Measurements from ENCODE around the gene TMCC1. TPM values are rescaled to one million over a fixed set of nuclear protein-coding genes. Genes with fewer than 3 reads are reported as not detected.

The TMCC1 gene
- total RNA-seq, 4 donors from 2014 or later: 4.1 to 21.8 (median 14.5) TPM

DNA sequence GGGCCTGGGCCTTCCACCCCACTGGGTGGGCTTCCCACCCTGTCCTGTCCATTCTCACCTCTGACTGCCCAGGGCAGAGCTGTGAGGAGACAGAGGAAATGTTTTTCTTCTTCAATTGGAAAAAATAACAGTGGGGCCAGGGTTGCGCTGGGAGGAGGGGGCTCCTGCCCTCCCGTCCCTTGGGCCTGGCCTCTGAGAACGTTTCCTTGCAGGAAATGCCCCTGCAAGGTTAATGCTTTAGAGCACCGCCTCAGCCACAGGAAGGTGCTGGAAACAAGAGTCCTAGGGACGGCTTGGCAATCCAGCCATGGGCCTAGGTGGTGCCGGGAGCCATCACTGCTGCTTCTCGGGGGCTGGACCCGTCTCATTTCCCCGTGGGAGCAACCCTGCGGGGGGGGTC is 283.2 kb downstream of the TMCC1 start:
- 42% methylated on average over 8 of the region's 10 CpGs; no CpG with 5 or more reads in 1 of the 2 donors for WGBS, 2 donors (ENCODE audit: low coverage in 1 of 2)
- Histone ChIP-seq H3K36me3 (no peaks in the 10 kb centered on the region), H3K27ac (peak overlapping the region in 1 of 4 donors; percentile 19), H3K27me3 (peaks cover 15% of the 10 kb centered on the region), H3K9me3 (no peaks in the 10 kb centered on the region), H3K4me3 (no peak overlapping the region), H3K4me1 (peaks cover 0 to 43% (median 28%) of the 10 kb centered on the region in 4 donors)
- DNase-seq: no peak
- in situ Hi-C loops (cut with MboI; ENCODE audit: low pct_ligation_motif_present in 1 of 4, low pct_unique_long_range_greater_than_20kb in 1 of 4, low sequenced_read_pairs in 3 of 4) (no loop called here), intact Hi-C loops (cut with DNase I; ENCODE audit: low total_unique reads) (no loop called here)
- TF ChIP-seq EP300 (IDR thresholded peaks at IDR 0.05; ENCODE audit: low read depth) (no peak), POLR2AphosphoS5 (IDR thresholded peaks at IDR 0.05) (no peak)
- TF ChIP-seq, protein P1, sequence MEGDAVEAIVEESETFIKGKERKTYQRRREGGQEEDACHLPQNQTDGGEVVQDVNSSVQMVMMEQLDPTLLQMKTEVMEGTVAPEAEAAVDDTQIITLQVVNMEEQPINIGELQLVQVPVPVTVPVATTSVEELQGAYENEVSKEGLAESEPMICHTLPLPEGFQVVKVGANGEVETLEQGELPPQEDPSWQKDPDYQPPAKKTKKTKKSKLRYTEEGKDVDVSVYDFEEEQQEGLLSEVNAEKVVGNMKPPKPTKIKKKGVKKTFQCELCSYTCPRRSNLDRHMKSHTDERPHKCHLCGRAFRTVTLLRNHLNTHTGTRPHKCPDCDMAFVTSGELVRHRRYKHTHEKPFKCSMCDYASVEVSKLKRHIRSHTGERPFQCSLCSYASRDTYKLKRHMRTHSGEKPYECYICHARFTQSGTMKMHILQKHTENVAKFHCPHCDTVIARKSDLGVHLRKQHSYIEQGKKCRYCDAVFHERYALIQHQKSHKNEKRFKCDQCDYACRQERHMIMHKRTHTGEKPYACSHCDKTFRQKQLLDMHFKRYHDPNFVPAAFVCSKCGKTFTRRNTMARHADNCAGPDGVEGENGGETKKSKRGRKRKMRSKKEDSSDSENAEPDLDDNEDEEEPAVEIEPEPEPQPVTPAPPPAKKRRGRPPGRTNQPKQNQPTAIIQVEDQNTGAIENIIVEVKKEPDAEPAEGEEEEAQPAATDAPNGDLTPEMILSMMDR (IDR thresholded peaks at IDR 0.05): no peak

DNA sequence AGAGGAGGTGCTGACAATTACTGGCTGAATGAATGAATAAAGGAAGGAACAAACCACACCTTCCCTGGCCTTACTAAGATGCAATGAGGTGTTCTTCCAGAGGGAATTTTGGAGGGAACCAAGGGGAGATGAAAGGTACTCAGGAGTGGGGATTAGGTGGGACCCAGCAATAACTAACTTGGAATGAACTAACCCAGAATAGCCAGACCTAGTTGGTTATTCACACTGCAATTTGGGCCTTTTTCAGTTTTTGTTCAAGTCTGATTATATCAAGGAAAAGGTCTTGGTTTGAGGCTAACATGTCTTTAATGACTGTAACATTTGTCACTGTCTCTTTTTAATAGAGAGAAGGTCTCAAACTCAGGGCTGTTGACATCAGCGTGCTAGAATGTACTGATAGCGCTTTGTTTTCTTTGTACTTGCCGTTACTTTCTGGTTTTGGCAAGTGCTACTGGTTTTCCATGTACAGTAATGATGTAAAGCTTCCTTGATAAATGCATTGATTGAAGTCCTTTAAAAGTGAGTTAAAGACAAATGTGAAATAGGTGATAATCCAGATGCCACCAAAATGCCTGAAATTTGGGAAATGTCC is 283.8 kb downstream of the TMCC1 start:
- WGBS, 2 donors (ENCODE audit: low coverage in 1 of 2): 27 to 36% methylated on average over 3 of the region's 3 CpGs
- DNase-seq: no peak
- peak overlapping the region in 1 of 4 donors; percentile 19 for H3K27ac ChIP-seq
- H3K4me1 ChIP-seq: peaks cover 0 to 39% (median 28%) of the 10 kb centered on the region in 4 donors
- in situ Hi-C loops (cut with MboI; ENCODE audit: low pct_ligation_motif_present in 1 of 4, low pct_unique_long_range_greater_than_20kb in 1 of 4, low sequenced_read_pairs in 3 of 4): no loop called here
- H3K27me3 ChIP-seq: peaks cover 21% of the 10 kb centered on the region
- intact Hi-C loops (cut with DNase I; ENCODE audit: low total_unique reads): loop anchor here (10.0 kb wide), 1 partner anchor 115 kb away; no protein-coding TSS in a partner anchor
- no peaks in the 10 kb centered on the region for H3K9me3 ChIP-seq
- H3K36me3 ChIP-seq: no peaks in the 10 kb centered on the region
- TF ChIP-seq, protein P1 (IDR thresholded peaks at IDR 0.05): no peak
- TF ChIP-seq POLR2AphosphoS5 (IDR thresholded peaks at IDR 0.05) (no peak), POLR2A (IDR thresholded peaks at IDR 0.05) (no peak), EP300 (IDR thresholded peaks at IDR 0.05; ENCODE audit: low read depth) (no peak)
- H3K4me3 ChIP-seq: no peak overlapping the region

DNA sequence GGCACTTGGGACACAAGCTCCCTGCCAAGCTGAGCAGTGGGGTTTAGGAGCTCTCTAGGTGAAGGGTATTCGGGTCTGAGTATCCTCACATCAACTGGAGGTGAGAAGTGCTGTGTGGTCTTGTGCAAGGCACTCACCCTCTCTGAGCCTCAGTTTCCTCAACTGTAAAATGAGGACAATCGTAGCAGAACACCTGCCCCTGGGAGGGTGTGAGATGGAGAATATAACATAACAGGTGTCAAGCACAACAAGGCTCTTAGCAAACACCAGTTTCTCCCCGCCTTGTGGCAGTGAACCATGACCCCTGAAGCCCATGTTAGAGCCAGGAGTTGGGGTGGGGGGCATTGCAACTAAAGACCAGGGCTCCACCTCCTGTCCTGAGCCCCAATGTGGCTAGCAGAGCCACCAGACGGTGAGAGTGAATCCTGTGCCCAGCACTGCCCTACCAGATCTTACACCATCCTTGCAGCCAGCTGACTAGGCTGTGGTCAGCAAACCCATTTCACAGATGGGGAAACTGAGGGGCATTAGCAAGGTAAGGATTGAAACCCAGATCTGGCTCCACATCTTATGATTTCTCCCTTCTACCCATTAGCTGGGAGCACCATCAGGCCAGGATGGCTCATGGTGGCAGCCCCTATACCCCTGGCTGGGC is 284.4 kb downstream of the TMCC1 start:
- Histone ChIP-seq H3K4me1 (peaks cover 0 to 39% (median 30%) of the 10 kb centered on the region in 4 donors), H3K36me3 (no peaks in the 10 kb centered on the region), H3K27me3 (peaks cover 24% of the 10 kb centered on the region), H3K4me3 (no peak overlapping the region), H3K9me3 (no peaks in the 10 kb centered on the region), H3K27ac (peak overlapping the region in 3 of 4 donors; percentile 80 to 87 (median 86))
- no peak for TF ChIP-seq POLR2A (IDR thresholded peaks at IDR 0.05)
- TF ChIP-seq, protein P1 (IDR thresholded peaks at IDR 0.05): no peak
- TF ChIP-seq POLR2AphosphoS5 (IDR thresholded peaks at IDR 0.05): no peak
- no peak for TF ChIP-seq EP300 (IDR thresholded peaks at IDR 0.05; ENCODE audit: low read depth)
- intact Hi-C loops (cut with DNase I; ENCODE audit: low total_unique reads): loop anchor here (10.0 kb wide), 1 partner anchor 114 kb away; no protein-coding TSS in a partner anchor
- DNase-seq: no peak
- in situ Hi-C loops (cut with MboI; ENCODE audit: low pct_ligation_motif_present in 1 of 4, low pct_unique_long_range_greater_than_20kb in 1 of 4, low sequenced_read_pairs in 3 of 4): no loop called here
- 73% methylated on average over 4 of the region's 4 CpGs; no CpG with 5 or more reads in 1 of the 2 donors for WGBS, 2 donors (ENCODE audit: low coverage in 1 of 2)

DNA sequence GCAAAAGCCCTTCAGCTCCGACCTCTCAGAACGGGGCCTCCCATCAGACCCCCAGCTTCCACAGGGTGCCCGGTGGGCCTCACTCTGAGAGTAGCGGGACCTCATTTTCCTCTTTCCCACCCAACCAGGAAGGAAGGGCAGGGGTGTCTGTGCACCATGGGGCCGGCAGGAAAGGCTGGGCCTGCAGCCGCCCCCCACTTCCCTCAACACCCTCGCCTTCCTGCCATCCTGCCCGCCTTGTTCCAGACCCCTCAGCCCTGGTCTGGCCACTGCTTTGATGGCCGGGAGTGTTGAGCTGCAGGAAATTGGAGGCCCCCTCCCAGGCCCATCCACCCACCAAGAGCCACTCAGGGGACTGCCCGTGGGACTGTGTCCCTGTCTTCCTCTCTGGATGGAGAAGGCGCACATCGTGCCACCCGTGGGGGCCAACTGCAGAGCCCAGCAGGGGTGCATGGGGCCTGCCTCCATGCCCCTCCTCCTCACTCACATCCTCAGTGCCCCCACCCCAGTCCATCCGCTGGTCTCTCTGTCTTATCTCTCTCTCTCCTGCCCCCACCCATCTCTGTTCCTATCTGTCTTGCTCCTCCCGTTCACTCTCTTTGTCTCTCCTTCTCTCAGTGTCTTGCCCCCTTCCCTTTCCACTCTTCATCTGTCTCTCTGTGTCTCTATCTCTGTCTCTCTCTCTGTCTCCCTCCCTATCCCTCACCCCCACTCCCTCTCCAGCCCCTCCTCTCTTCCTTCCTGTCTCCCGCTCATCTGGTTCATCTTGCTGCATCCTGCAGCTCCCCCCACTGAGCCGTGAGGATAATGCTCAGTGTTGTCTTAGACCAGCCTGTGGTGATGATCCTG is 285.2 kb downstream of the TMCC1 start:
- in situ Hi-C loops (cut with MboI; ENCODE audit: low pct_ligation_motif_present in 1 of 4, low pct_unique_long_range_greater_than_20kb in 1 of 4, low sequenced_read_pairs in 3 of 4) (no loop called here), intact Hi-C loops (cut with DNase I; ENCODE audit: low total_unique reads) (loop anchor here (10.0 kb wide), 1 partner anchor 114 kb away; no protein-coding TSS in a partner anchor)
- TF ChIP-seq EP300 (IDR thresholded peaks at IDR 0.05; ENCODE audit: low read depth) (no peak), POLR2AphosphoS5 (IDR thresholded peaks at IDR 0.05) (no peak), POLR2A (IDR thresholded peaks at IDR 0.05) (no peak)
- TF ChIP-seq, protein P1 (IDR thresholded peaks at IDR 0.05): no peak
- H3K4me1 ChIP-seq: peaks cover 0 to 42% (median 30%) of the 10 kb centered on the region in 4 donors
- H3K9me3 ChIP-seq: no peaks in the 10 kb centered on the region
- H3K4me3 ChIP-seq: no peak overlapping the region
- peak overlapping the region; percentile 80 to 87 (median 86) for H3K27ac ChIP-seq
- H3K27me3 ChIP-seq: peaks cover 24% of the 10 kb centered on the region
- H3K36me3 ChIP-seq: no peaks in the 10 kb centered on the region
- DNase-seq: no peak
- WGBS, 2 donors (ENCODE audit: low coverage in 1 of 2): 26 to 56% methylated on average over 3 to 17 of the region's 17 CpGs

All from transverse colon (tissue), 4 donors.